K562 (cell line): ENCODE data around the gene RBM3. TPM values are rescaled to one million over a fixed set of nuclear protein-coding genes. Genes with fewer than 3 reads are reported as not detected.
A peak's percentile ranks its signal among the peaks of the same experiment; 100 is the strongest.

Experiments
- ARID4B ChIP-seq: sonication (generic); formaldehyde crosslinking; IDR thresholded peaks from 2 replicates; pipeline ENCODE4 v1.8.0; 2022; ENCODE audit warnings: mild to moderate bottlenecking, missing genetic modification reagents
- DACH1 ChIP-seq: fragments of 450-650 bp; IDR thresholded peaks from 2 replicates; pipeline ENCODE4 v1.6.1; 2018; ENCODE audit not compliant: partially characterized antibody
- DPF2 ChIP-seq: fragments of 450-650 bp; IDR thresholded peaks from 2 replicates; pipeline ENCODE4 v1.6.1; 2016
- ERF ChIP-seq: fragments of 450-650 bp; formaldehyde crosslinking; IDR thresholded peaks from 2 replicates; pipeline ENCODE4 v1.4.0; 2020; ENCODE audit warnings: mild to moderate bottlenecking, mixed read lengths
- ETS1 ChIP-seq: conservative IDR thresholded peaks from 2 replicates; pipeline ENCODE4 v1.6.1; 2011; ENCODE audit warnings: low read depth, mild to moderate bottlenecking, low read length; ENCODE audit not compliant: control insufficient read depth
- HIVEP1 ChIP-seq: fragments of 250-450 bp; sonication (Bioruptor Pico); IDR thresholded peaks from 2 replicates; pipeline ENCODE4 v1.4.0; 2020; ENCODE audit warnings: mild to moderate bottlenecking
- JUN ChIP-seq, 2 experiments: sonication (generic) in 1 of 2; formaldehyde crosslinking in 1 of 2; IDR thresholded peaks; 2 replicates each; pipeline versions ENCODE4 v1.6.1 to v1.8.0; 2012 to 2022; ENCODE audit warnings: borderline replicate concordance in 2 of 2, mild to moderate bottlenecking in 2 of 2, improper control_type of control experiment in 1 of 2, low read depth in 1 of 2, low read length in 1 of 2, missing genetic modification reagents in 1 of 2
- MIER1 ChIP-seq: fragments of 450-650 bp; IDR thresholded peaks from 2 replicates; pipeline ENCODE4 v1.6.1; 2016; ENCODE audit warnings: antibody characterized with exemption, mild to moderate bottlenecking, low read depth
- SMARCE1 ChIP-seq: fragments of 450-650 bp; IDR thresholded peaks from 2 replicates; pipeline ENCODE4 v1.7.1; 2016; ENCODE audit warnings: mild to moderate bottlenecking
- SOX6 ChIP-seq: fragments of 450-650 bp; IDR thresholded peaks from 2 replicates; pipeline ENCODE4 v1.6.1; 2014; ENCODE audit warnings: mild to moderate bottlenecking
- TAF9B ChIP-seq: fragments of 450-650 bp; IDR thresholded peaks from 2 replicates; pipeline ENCODE4 v1.6.1; 2018; ENCODE audit warnings: mild to moderate bottlenecking; ENCODE audit not compliant: partially characterized antibody
- ZBED1 ChIP-seq: IDR thresholded peaks from 2 replicates; pipeline ENCODE4 v1.6.1; 2014
- ZFP91 ChIP-seq: sonication (generic); formaldehyde crosslinking; IDR thresholded peaks from 2 replicates; pipeline ENCODE4 v1.8.0; 2022; ENCODE audit warnings: mild to moderate bottlenecking, missing genetic modification reagents
- ZNF592 ChIP-seq: fragments of 450-650 bp; IDR thresholded peaks from 2 replicates; pipeline ENCODE4 v1.6.1; 2017; ENCODE audit warnings: antibody characterized with exemption, mild to moderate bottlenecking
- ZNF644 ChIP-seq: fragments of 200-800 bp; sonication (Bioruptor generic); IDR thresholded peaks from 2 replicates; pipeline ENCODE4 v1.6.1; 2016; ENCODE audit warnings: low read depth, missing genetic modification characterization, missing compliant biosample characterization
- polyA plus RNA-seq, 8 experiments: library from polyadenylated mRNA; depleted of rRNA in 4 of 8; stranded (reverse) in 5 of 8; unstranded in 3 of 8; fragments of >200 nt; fragmentation: Nextera tagmentation in 2 of 8; fragmentation: Illumina TruSeq in 1 of 8; extraction: Ambion mirVana in 2 of 8; extraction: Trizol in 1 of 8; gene quantifications; 2 replicates each; pipeline versions ENCODE4 v1.2.1 to v1.2.3, GENCODE V29; 2011 to 2014; ENCODE audit warnings: inconsistent platforms in 1 of 8, missing spikeins in 1 of 8
- total RNA-seq, 7 experiments: library from RNA; depleted of rRNA in 6 of 7; stranded (reverse); fragments of >200 nt in 6 of 7; fragmentation: Illumina TruSeq in 2 of 7; extraction: Trizol in 2 of 7; gene quantifications; 2 replicates each; pipeline versions ENCODE4 v1.2.1 to v1.2.3, GENCODE V29; 2011 to 2021; ENCODE audit warnings: low replicate concordance in 1 of 7

Gene RBM3
- total and polyA plus RNA-seq, 9 of the 15 experiments (the other 6 are each of a cell fraction or from before 2014, with no cell fraction given) = 70.3 to 272 (median 209) TPM

GRCh38 chrX:48538641-48539344, 35.5 kb upstream of the RBM3 start (continued):
- TF ChIP-seq ETS1 (no peak), ZFP91 (CRISPR knock-in tag) (no peak), SOX6 (no peak), SMARCE1 (0 out of 2 replicates have a peak, but pooled peaks have one; percentile 24), ZNF644 (tag) (0 out of 2 replicates have a peak, but pooled peaks have one; percentile 48), ZNF592 (peak; percentile 56; the same call in 1 of the 2 replicates), ERF (CRISPR knock-in tag) (no peak), JUN (IDR thresholded peaks at IDR 0.05; ENCODE audit: borderline replicate concordance, low read depth, low read length) (no peak), JUN (CRISPR knock-in tag; IDR thresholded peaks at IDR 0.05; ENCODE audit: borderline replicate concordance) (0 out of 2 replicates have a peak, but pooled peaks have one; percentile 54), ARID4B (CRISPR knock-in tag) (peak; percentile 55; the same call in 1 of the 2 replicates), DPF2 (0 out of 2 replicates have a peak, but pooled peaks have one; percentile 49), HIVEP1 (CRISPR knock-in tag) (no peak), MIER1 (no peak), DACH1 (no peak), ZBED1 (no peak), TAF9B (peak; percentile 30)
